Measurements from ENCODE around the gene MAP4K3. TPM values are rescaled to one million over a fixed set of nuclear protein-coding genes. Genes with fewer than 3 reads are reported as not detected.
A peak's percentile ranks its signal among the peaks of the same experiment; 100 is the strongest.

Gene MAP4K3
- total RNA-seq, 6 experiments from 2014 or later: 28.7 to 34.4 (median 30.7) TPM

- H3K27me3 Mint-ChIP-seq (ENCODE audit: insufficient read depth): no peaks in the 10 kb centered on the region
- peak overlapping the region; percentile 92 for H3K4me3 Mint-ChIP-seq
- no peak for TF ChIP-seq CTCF (IDR thresholded peaks at IDR 0.05)
- DNase-seq: no peak
- no peaks in the 10 kb centered on the region for H3K9me3 Mint-ChIP-seq
- 0 out of 2 replicates have a peak, but pooled peaks cover 9% of the 10 kb centered on the region for H3K36me3 Mint-ChIP-seq (ENCODE audit: low read depth)
- H3K27ac Mint-ChIP-seq: no peak overlapping the region; the same call in 1 of the 2 replicates
- peaks cover 78% of the 10 kb centered on the region for H3K4me1 Mint-ChIP-seq (ENCODE audit: low read depth)
Measured at GRCh38 chr2:39434233-39434897, 2.7 kb downstream of the MAP4K3 start.

- DNase-seq: no peak
- no peaks in the 10 kb centered on the region for H3K9me3 Mint-ChIP-seq
- H3K27me3 Mint-ChIP-seq (ENCODE audit: insufficient read depth): no peaks in the 10 kb centered on the region
- H3K36me3 Mint-ChIP-seq (ENCODE audit: low read depth): 0 out of 2 replicates have a peak, but pooled peaks cover 9% of the 10 kb centered on the region
- TF ChIP-seq CTCF (IDR thresholded peaks at IDR 0.05): no peak
- H3K4me3 Mint-ChIP-seq: peak overlapping the region; percentile 92
- peaks cover 72% of the 10 kb centered on the region for H3K4me1 Mint-ChIP-seq (ENCODE audit: low read depth)
- peak overlapping the region; percentile 64; the same call in 1 of the 2 replicates for H3K27ac Mint-ChIP-seq
Measured at GRCh38 chr2:39433586-39434195, 3.4 kb downstream of the MAP4K3 start.

- H3K27me3 Mint-ChIP-seq (ENCODE audit: insufficient read depth): no peaks in the 10 kb centered on the region
- no peak for DNase-seq
- no peaks in the 10 kb centered on the region for H3K9me3 Mint-ChIP-seq
- H3K36me3 Mint-ChIP-seq (ENCODE audit: low read depth): 0 out of 2 replicates have a peak, but pooled peaks cover 9% of the 10 kb centered on the region
- H3K4me1 Mint-ChIP-seq (ENCODE audit: low read depth): peaks cover 66% of the 10 kb centered on the region
- H3K4me3 Mint-ChIP-seq: no peak overlapping the region
- no peak for TF ChIP-seq CTCF (IDR thresholded peaks at IDR 0.05)
- no peak overlapping the region for H3K27ac Mint-ChIP-seq
Measured at GRCh38 chr2:39432701-39433100, 4.4 kb downstream of the MAP4K3 start.

GRCh38 chr2:39431592-39432316 lies 5.3 kb downstream of the MAP4K3 start:
- peak overlapping the region; percentile 55 for H3K4me3 Mint-ChIP-seq
- no peak for TF ChIP-seq CTCF (IDR thresholded peaks at IDR 0.05)
- no peaks in the 10 kb centered on the region for H3K9me3 Mint-ChIP-seq
- peaks cover 76% of the 10 kb centered on the region for H3K4me1 Mint-ChIP-seq (ENCODE audit: low read depth)
- DNase-seq: peak; percentile 53
- no peaks in the 10 kb centered on the region for H3K27me3 Mint-ChIP-seq (ENCODE audit: insufficient read depth)
- peak overlapping the region; percentile 56 for H3K27ac Mint-ChIP-seq
- 0 out of 2 replicates have a peak, but pooled peaks cover 9% of the 10 kb centered on the region for H3K36me3 Mint-ChIP-seq (ENCODE audit: low read depth)

DNA sequence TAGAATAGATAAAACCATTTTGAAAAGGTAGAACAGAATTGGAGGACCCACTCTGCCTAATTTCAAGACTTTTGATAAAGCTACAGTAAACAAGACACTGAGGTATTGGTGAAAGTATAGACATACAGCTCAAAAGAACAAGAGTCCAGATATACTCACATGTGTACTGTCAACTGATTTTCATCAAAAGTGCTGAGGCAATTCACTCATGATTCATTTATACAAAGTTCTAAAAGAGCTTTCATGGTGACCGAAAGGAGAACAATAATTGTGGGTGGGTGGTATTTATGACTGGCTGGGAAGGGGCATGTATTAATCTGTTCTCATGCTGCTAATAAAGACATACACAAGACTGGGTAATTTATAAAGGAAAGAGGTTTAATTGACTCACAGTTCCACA lies 7.3 kb downstream of the MAP4K3 start:
- no peak for TF ChIP-seq CTCF (IDR thresholded peaks at IDR 0.05)
- Mint-ChIP-seq H3K27ac (no peak overlapping the region), H3K27me3 (ENCODE audit: insufficient read depth) (no peaks in the 10 kb centered on the region)

More for the DNA sequence above, 7.3 kb downstream of the MAP4K3 start:
- Mint-ChIP-seq H3K4me3 (no peak overlapping the region), H3K9me3 (no peaks in the 10 kb centered on the region), H3K4me1 (ENCODE audit: low read depth) (peaks cover 88% of the 10 kb centered on the region), H3K36me3 (ENCODE audit: low read depth) (no peaks in the 10 kb centered on the region; the same call in 1 of the 2 replicates)
- DNase-seq: no peak

Data from HFFc6 (cell line).